ENCODE data around the gene ZDHHC24. TPM values are rescaled to one million over a fixed set of nuclear protein-coding genes. Genes with fewer than 3 reads are reported as not detected.

Gene ZDHHC24
- total RNA-seq, 1 donor from 2014 or later, result 13.5 TPM

DNA sequence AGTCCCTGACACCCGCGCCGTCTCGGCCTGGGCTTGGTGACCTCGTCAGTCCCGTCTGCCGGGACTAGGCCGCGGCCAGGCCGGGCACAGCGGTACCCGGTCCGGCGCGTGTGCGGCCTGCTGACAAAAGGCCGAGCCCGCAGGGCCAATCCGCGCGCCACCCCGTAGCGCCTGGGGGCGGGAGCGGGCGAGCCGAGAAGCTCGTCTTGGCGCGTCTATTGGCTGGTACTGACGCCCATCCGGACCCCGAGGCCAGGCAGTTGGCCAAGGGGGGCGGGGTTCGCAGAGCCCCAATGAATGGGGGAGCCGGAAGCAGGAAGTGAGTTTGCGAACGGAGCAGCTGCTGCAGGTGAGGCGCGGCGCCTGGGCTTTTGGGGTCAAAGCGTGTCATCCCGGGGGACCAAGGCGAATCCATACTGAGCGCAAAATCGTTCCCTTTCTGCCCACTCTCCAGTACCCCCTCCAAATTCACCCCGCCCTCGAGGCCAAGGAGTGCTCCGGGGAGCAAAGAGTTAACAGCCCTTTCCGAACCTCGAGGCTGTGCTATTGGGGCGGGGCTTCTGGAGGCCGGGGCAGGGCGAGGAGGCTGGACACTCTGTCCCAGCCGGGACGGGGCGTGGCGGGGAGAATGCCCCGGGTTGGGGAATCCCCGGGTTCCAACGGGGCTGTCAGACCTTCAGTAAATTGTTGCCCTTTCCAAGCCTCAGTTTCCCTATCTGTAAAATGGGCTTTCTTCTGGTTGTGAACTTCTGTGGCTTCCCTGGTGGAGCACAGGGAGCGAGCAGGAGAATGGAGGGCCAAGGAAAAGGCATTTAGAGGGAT, 65.5 kb downstream of the ZDHHC24 start, which contains the start of gene DPP3:
DPP3 (plus strand) TSS at position 318 of the 822 bp plus-strand sequence. CDS start 1,767 bp downstream, outside the sequence.
- Histone ChIP-seq H3K36me3 (ENCODE audit: insufficient read depth, low read length) (no peaks in the 10 kb centered on the region), H2AFZ (ENCODE audit: low read depth, low read length) (peak within 1 kb of the TSS; percentile 84), H4K20me1 (ENCODE audit: insufficient read depth, low read length) (peaks cover 17% of the 10 kb centered on the region), H3K27me3 (ENCODE audit: insufficient read depth, low read length) (no peaks in the 10 kb centered on the region), H3K4me3 (ENCODE audit: insufficient read depth, low read depth, low read length) (peak within 1 kb of the TSS; percentile 77), H3K27ac (ENCODE audit: low read depth, low read length) (peak within 1 kb of the TSS; percentile 88), H3K79me2 (ENCODE audit: insufficient read depth, low read length) (peaks cover 21% of the 10 kb centered on the region), H3K9me3 (ENCODE audit: insufficient read depth, low read depth, low read length) (no peaks in the 10 kb centered on the region), H3K9ac (ENCODE audit: low read length) (peak within 1 kb of the TSS; percentile 94), H3K4me2 (ENCODE audit: low read length) (peak within 1 kb of the TSS; percentile 91), H3K4me1 (ENCODE audit: insufficient read depth, low read length) (peaks cover 11% of the 10 kb centered on the region)
- no peaks in the 10 kb centered on the region for H3K27me3 Mint-ChIP-seq (ENCODE audit: low read depth, unreplicated experiment)
- peak within 1 kb of the TSS; percentile 91 for H3K27ac Mint-ChIP-seq (ENCODE audit: unreplicated experiment)
- FAIRE-seq, result no peak
- H3K4me3 Mint-ChIP-seq (ENCODE audit: unreplicated experiment), result peak within 1 kb of the TSS; percentile 95
- no peaks in the 10 kb centered on the region for H3K9me3 Mint-ChIP-seq (ENCODE audit: unreplicated experiment)
- H3K4me1 Mint-ChIP-seq (ENCODE audit: low read depth, unreplicated experiment), result peaks cover 5% of the 10 kb centered on the region
- peaks cover 7% of the 10 kb centered on the region for H3K36me3 Mint-ChIP-seq (ENCODE audit: low read depth, unreplicated experiment)
- TF ChIP-seq, protein P1, sequence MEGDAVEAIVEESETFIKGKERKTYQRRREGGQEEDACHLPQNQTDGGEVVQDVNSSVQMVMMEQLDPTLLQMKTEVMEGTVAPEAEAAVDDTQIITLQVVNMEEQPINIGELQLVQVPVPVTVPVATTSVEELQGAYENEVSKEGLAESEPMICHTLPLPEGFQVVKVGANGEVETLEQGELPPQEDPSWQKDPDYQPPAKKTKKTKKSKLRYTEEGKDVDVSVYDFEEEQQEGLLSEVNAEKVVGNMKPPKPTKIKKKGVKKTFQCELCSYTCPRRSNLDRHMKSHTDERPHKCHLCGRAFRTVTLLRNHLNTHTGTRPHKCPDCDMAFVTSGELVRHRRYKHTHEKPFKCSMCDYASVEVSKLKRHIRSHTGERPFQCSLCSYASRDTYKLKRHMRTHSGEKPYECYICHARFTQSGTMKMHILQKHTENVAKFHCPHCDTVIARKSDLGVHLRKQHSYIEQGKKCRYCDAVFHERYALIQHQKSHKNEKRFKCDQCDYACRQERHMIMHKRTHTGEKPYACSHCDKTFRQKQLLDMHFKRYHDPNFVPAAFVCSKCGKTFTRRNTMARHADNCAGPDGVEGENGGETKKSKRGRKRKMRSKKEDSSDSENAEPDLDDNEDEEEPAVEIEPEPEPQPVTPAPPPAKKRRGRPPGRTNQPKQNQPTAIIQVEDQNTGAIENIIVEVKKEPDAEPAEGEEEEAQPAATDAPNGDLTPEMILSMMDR (IDR thresholded peaks at IDR 0.05; ENCODE audit: insufficient read depth, low read depth, low read length), result no peak
- TF ChIP-seq EZH2 (IDR thresholded peaks at IDR 0.05; ENCODE audit: insufficient read depth, low read length), result no peak
- peak; percentile 89 for DNase-seq (ENCODE audit: low read depth)

DNA sequence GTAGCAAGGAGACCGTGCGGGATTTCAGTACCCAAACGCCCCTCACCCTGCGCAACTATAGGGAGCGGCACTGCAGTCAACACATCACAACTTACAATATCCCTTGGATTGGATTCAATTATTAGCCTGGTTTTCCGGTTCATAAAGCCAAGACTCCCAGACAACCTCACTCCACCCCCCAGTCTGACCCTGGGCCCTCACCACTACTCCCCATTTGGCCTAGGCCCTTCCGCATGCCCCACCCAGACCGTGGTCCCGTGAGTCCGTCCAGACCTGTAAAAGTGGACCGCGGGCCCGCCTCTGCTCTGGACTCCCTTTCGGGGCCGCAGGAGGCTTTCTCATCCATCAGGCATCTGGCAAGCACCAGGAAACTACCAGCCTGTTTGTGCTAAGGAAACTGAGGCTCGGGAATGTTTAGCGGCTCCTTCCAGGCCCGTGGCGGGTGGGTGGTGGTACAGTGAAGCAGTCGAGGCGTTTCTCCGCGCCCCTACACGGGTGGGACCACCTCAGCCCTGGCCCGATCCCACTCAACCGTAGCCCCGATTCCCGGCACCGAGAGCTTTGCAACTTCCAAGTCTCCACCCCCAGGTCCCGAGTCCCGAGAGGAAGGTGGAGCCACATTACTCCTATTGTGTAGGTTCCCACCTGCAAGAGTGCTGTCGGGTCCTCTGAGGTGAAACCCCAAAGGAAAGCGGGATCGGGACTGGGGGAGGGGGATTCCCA, 66.3 kb downstream of the ZDHHC24 start:
- peak overlapping the region; percentile 91 for H3K4me2 ChIP-seq (ENCODE audit: low read length)
- Mint-ChIP-seq H3K27me3 (ENCODE audit: low read depth, unreplicated experiment) (no peaks in the 10 kb centered on the region), H3K4me3 (ENCODE audit: unreplicated experiment) (peak overlapping the region; percentile 95), H3K27ac (ENCODE audit: unreplicated experiment) (peak overlapping the region; percentile 91), H3K9me3 (ENCODE audit: unreplicated experiment) (no peaks in the 10 kb centered on the region), H3K36me3 (ENCODE audit: low read depth, unreplicated experiment) (peaks cover 4% of the 10 kb centered on the region), H3K4me1 (ENCODE audit: low read depth, unreplicated experiment) (peaks cover 5% of the 10 kb centered on the region)
- FAIRE-seq (no peak), DNase-seq (ENCODE audit: low read depth) (peak; percentile 28)
- peak overlapping the region; percentile 88 for H3K27ac ChIP-seq (ENCODE audit: low read depth, low read length)
- peaks cover 11% of the 10 kb centered on the region for H3K4me1 ChIP-seq (ENCODE audit: insufficient read depth, low read length)
- H3K27me3 ChIP-seq (ENCODE audit: insufficient read depth, low read length), result no peaks in the 10 kb centered on the region
- H2AFZ ChIP-seq (ENCODE audit: low read depth, low read length), result peak overlapping the region; percentile 84
- peaks cover 21% of the 10 kb centered on the region for H3K79me2 ChIP-seq (ENCODE audit: insufficient read depth, low read length)
- no peak for TF ChIP-seq EZH2 (IDR thresholded peaks at IDR 0.05; ENCODE audit: insufficient read depth, low read length)
- TF ChIP-seq, protein P1 (IDR thresholded peaks at IDR 0.05; ENCODE audit: insufficient read depth, low read depth, low read length), result no peak
- no peaks in the 10 kb centered on the region for H3K9me3 ChIP-seq (ENCODE audit: insufficient read depth, low read depth, low read length)
- no peaks in the 10 kb centered on the region for H3K36me3 ChIP-seq (ENCODE audit: insufficient read depth, low read length)
- H3K4me3 ChIP-seq (ENCODE audit: insufficient read depth, low read depth, low read length), result peak overlapping the region; percentile 77
- H3K9ac ChIP-seq (ENCODE audit: low read length), result peak overlapping the region; percentile 94
- H4K20me1 ChIP-seq (ENCODE audit: insufficient read depth, low read length), result peaks cover 17% of the 10 kb centered on the region
